GM18499 (cell line): Measurements from ENCODE around the gene ADCY10.

Experiments
- ATAC-seq: cut with Tn5 transposase; IDR thresholded peaks from one replicate; pipeline ENCODE4 v1.9.1; 2021; ENCODE audit warnings: moderate number of reproducible peaks; ENCODE audit not compliant: insufficient read depth, unreplicated experiment

The ADCY10 gene

DNA sequence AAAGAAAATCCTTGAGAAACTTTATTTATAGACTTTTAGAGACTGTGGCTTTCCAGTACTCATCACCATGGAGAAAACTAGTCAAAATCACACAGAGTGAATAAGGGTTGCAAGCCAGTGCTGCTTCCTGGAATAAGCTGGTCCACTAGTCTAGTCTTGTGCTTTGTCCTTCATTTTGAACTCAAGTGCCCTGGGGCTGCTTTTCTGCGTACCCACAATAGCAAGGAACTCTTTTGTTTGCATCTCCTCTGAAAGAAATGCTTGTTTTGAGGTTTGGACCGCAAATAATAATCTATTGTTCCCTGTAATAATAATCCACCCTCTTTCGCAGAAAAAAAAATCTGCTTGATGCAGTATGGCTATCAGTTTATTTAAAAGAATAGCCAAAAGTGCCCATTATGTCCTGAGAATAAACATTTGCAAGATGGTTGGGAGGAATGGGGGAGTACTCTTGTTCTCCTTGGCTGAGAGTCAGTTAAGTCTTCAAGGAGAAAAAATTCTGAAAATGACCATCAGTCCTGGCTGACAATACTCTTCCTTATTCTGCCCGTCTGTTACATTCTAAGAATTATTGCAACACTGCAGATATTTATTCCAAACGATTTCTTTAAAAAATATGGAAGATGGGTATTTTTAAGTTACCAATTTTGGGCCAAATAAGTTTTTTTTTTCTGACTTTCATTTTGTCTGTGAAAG, 150.3 kb downstream of the ADCY10 start:
- no peak for ATAC-seq

DNA sequence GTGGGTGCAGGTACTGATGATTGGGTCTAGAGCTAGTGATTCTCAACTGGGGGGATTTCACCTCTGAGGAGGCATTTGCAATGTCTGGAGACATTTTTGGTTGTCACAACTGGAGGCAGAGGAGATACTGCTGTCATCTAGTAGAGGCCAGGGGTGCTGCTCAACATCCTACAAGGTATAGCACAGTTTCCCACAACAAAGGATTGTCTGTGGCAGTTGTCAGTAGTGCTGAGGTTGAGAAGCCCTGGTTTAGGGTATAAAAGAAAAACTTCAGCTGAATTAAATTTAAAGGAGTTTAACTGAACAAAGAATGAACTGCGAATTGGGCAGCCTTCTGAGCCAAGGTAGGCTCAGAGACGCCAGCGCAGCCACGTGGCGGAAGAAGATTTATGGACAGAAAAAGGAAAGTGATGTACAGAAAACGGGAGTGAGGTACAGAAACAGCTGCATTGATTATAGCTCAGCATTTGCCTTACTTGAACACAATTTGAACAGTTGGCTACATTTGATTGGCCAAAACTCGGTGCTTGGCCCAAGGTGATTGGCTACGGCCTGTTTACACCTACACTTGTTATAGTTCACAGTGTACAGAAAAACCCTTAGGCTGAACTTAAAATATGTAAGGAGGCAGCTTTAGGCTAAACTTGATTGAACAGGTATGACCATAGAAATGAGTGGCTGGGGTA, 151.7 kb downstream of the ADCY10 start:
- no peak for ATAC-seq

DNA sequence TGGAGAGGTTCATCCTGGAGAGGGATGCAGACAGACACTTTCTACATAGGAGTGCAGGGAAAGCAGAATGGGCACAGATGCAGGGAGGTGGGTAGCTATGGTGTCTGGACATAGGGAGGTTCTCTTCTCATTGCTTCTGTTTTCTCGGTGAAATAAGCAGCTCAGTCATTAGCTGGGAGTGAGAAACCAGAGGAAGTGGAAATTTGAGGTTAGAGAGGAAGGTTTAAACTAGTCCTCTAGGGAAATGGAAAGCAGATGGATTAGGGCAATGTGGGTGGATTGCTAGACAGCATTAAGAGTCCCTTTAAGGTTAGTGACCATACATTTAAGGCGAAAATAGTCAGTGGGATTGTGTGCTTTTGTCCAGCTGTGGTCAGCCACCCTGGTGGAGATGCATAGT, 152.5 kb downstream of the ADCY10 start:
- no peak for ATAC-seq
